ENCODE measurements around the gene DDX39A.

DDX39A gene

DNA sequence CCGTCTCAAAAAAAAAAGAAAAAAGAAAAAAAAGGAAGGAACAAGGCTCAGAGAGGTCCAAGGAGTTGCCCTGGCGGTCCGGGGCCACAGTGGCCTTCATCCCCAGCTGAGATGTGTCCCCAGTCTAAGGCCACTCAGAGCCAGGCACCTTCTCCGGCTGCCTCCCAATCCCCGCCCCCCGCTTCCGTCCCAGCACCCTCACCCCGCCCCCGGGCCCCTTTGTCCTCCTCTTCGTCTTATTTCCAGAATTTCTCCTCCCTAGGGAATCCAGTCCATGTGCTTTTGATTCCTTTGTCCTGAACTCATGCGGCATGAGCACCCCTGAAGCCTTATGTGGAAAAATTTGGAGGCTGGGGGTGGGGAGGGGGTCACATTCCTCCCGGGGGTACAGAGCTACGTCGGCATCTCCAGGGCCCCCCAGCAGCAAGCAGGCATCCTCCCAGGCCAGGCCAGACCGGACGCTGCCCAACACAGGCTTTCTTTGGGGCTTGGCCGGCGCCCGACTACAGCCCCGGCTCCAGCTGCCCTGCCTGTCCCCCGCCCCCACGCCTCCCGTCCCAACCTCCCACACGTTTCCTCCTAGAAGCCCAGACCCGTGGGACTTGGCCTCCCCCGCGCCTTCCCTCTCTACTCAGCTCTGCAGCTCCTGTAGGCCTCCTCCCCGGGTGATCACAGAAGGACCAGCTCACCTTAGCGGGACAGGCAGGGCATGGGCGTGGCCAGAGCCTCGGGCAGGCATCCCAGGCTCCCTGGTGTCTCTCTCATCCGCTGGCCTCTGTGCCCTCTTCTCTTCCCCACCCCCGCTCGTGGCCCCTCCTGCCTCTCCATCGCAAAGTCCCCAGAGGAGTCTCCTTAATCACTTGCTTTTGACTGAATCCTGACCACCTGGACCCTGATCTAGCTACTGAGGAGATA lies 55.7 kb downstream of the DDX39A start:
- no peak for DNase-seq (ENCODE audit: low spot score)

- no peak for DNase-seq (ENCODE audit: low spot score)
Measured at GRCh38 chr19:14361824-14362223, 57.3 kb downstream of the DDX39A start.

All from pons (tissue), 1 donor.